ENCODE results near the gene CCDC154. TPM values are rescaled to one million over a fixed set of nuclear protein-coding genes. Genes with fewer than 3 reads are reported as not detected.

Gene CCDC154
- total and polyA plus RNA-seq, 2 experiments from 2014 or later, result 0.31 TPM; not detected in 1

- H3K27me3 ChIP-seq (ENCODE audit: insufficient read depth), result no peaks in the 10 kb centered on the region
- H3K27ac ChIP-seq (ENCODE audit: low read depth), result no peak overlapping the region
- no peak overlapping the region for H3K4me3 Mint-ChIP-seq
- H3K4me2 ChIP-seq, result no peak overlapping the region
- no peak overlapping the region for H2AFZ ChIP-seq
- no peaks in the 10 kb centered on the region for H3K9me3 Mint-ChIP-seq
- DNase-seq (ENCODE audit: low spot score) (no peak), ATAC-seq (no peak)
- peaks cover 1% of the 10 kb centered on the region; the same call in 1 of the 2 replicates for H3K4me1 ChIP-seq (ENCODE audit: insufficient read depth)
- no peak overlapping the region for H3K27ac Mint-ChIP-seq
- peaks cover under 1% of the 10 kb centered on the region for H3F3A ChIP-seq (replicated peaks; ENCODE audit: low read depth)
- TF ChIP-seq CREB1 (CRISPR knock-in tag; IDR thresholded peaks at IDR 0.05; ENCODE audit: low read depth), result no peak
- no peak for TF ChIP-seq REST (IDR thresholded peaks at IDR 0.05; ENCODE audit: unreplicated experiment)
- TF ChIP-seq NANOG (IDR thresholded peaks at IDR 0.05; ENCODE audit: borderline replicate concordance), result no peak
- TF ChIP-seq ZNF114 (CRISPR knock-in tag; IDR thresholded peaks at IDR 0.05), result no peak
- TF ChIP-seq ZNF462 (CRISPR knock-in tag; IDR thresholded peaks at IDR 0.05), result no peak
- TF ChIP-seq STAT1 (IDR thresholded peaks at IDR 0.05; ENCODE audit: unreplicated experiment), result no peak
- TF ChIP-seq ZNF331 (CRISPR knock-in tag; IDR thresholded peaks at IDR 0.05; ENCODE audit: low read depth), result no peak
- no peak for TF ChIP-seq ETS1 (IDR thresholded peaks at IDR 0.05)
- TF ChIP-seq CTCF (conservative IDR thresholded peaks at IDR 0.05; ENCODE audit: low read depth in 2 of 2), result no peak
- no peak for TF ChIP-seq EZH2 (IDR thresholded peaks at IDR 0.05; ENCODE audit: low read depth, unreplicated experiment)
- no peak for TF ChIP-seq POLR2AphosphoS5 (IDR thresholded peaks at IDR 0.05; ENCODE audit: low read depth)
- no peak for TF ChIP-seq JUNB (IDR thresholded peaks at IDR 0.05; ENCODE audit: unreplicated experiment)
- peaks cover 1% of the 10 kb centered on the region; the same call in 1 of the 3 replicates for H3K4me1 Mint-ChIP-seq
- H3K79me2 ChIP-seq (replicated peaks; ENCODE audit: insufficient read depth), result no peaks in the 10 kb centered on the region
- no peaks in the 10 kb centered on the region for H3K9me2 ChIP-seq (ENCODE audit: insufficient read depth)
- H3K4me3 ChIP-seq, result no peak overlapping the region
- H3K27me3 Mint-ChIP-seq (ENCODE audit: insufficient read depth, low read depth, poor library complexity), result peaks cover under 1% of the 10 kb centered on the region
- H4K20me1 ChIP-seq (replicated peaks; ENCODE audit: insufficient read depth), result no peaks in the 10 kb centered on the region
- no peaks in the 10 kb centered on the region for H3K36me3 ChIP-seq (ENCODE audit: insufficient read depth)
- H3K36me3 Mint-ChIP-seq (ENCODE audit: low read depth), result no peaks in the 10 kb centered on the region; the same call in 2 of the 3 replicates
Observed at GRCh38 chr16:1385232-1385631, 59.1 kb downstream of the CCDC154 start.

Data from GM23338 (cell line).